OCI-LY1 (cell line): ENCODE measurements around the gene SHLD1.

Experiments
- H2AFZ ChIP-seq: fragments of 200-600 bp; sonication (generic), shearing (Covaris generic); 2 replicates; pipeline ENCODE4 v1.6.0; 2014; ENCODE audit warnings: antibody characterized with exemption, mild to moderate bottlenecking, low read length
- H3F3A ChIP-seq: fragments of 200-600 bp; sonication (generic), shearing (Covaris generic); 2 replicates; pipeline ENCODE4 v1.6.0; 2014; ENCODE audit warnings: mild to moderate bottlenecking, antibody characterized with exemption, low read length, moderate library complexity; ENCODE audit not compliant: insufficient read depth
- H3K27ac ChIP-seq: fragments of 200-600 bp; sonication (generic); 2 replicates; pipeline ENCODE4 v1.5.1; 2014; ENCODE audit warnings: low read length, mixed run types, mild to moderate bottlenecking, low read depth; ENCODE audit not compliant: poor library complexity, severe bottlenecking
- H3K27me3 ChIP-seq: fragments of 200-600 bp; sonication (generic); 2 replicates; pipeline ENCODE4 v1.6.0; 2014; ENCODE audit warnings: antibody characterized with exemption, mild to moderate bottlenecking, low read length, moderate library complexity; ENCODE audit not compliant: insufficient read depth
- H3K36me3 ChIP-seq: fragments of 200-600 bp; sonication (generic); 2 replicates; pipeline ENCODE4 v1.6.1; 2014; ENCODE audit warnings: mild to moderate bottlenecking, antibody characterized with exemption, low read length, moderate library complexity, mixed read lengths; ENCODE audit not compliant: insufficient read depth
- H3K4me1 ChIP-seq: fragments of 200-600 bp; sonication (generic); 2 replicates; pipeline ENCODE4 v1.5.1; 2014; ENCODE audit warnings: mild to moderate bottlenecking, low read length, moderate library complexity; ENCODE audit not compliant: insufficient read depth, severe bottlenecking
- H3K4me2 ChIP-seq: fragments of 200-600 bp; sonication (generic), shearing (Covaris generic); 2 replicates; pipeline ENCODE4 v1.6.1; 2014; ENCODE audit warnings: low read length
- H3K4me3 ChIP-seq: fragments of 200-600 bp; sonication (generic); 2 replicates; pipeline ENCODE4 v1.5.1; 2014; ENCODE audit warnings: low read length, low read depth, mild to moderate bottlenecking, mixed read lengths; ENCODE audit not compliant: poor library complexity, severe bottlenecking
- H3K79me2 ChIP-seq: fragments of 200-600 bp; shearing (Covaris generic); 2 replicates; pipeline ENCODE4 v1.6.1; 2016; ENCODE audit warnings: mixed run types, low read length, mixed read lengths; ENCODE audit not compliant: insufficient read depth
- H3K9ac ChIP-seq: fragments of 200-600 bp; sonication (generic), shearing (Covaris generic); 2 replicates; pipeline ENCODE4 v1.6.1; 2014; ENCODE audit warnings: mild to moderate bottlenecking, low read length, mixed read lengths
- H3K9me2 ChIP-seq: fragments of 200-600 bp; sonication (generic), shearing (Covaris generic); 2 replicates; pipeline ENCODE4 v1.6.1; 2014; ENCODE audit warnings: low read depth, mild to moderate bottlenecking, low read length, mixed read lengths
- H3K9me3 ChIP-seq: fragments of 200-600 bp; shearing (Covaris generic); 2 replicates; pipeline ENCODE4 v1.6.1; 2014; ENCODE audit warnings: low read length, mixed read lengths
- H4K20me1 ChIP-seq: fragments of 200-600 bp; sonication (generic), shearing (Covaris generic); 2 replicates; pipeline ENCODE4 v1.6.0; 2016; ENCODE audit warnings: mild to moderate bottlenecking, low read length; ENCODE audit not compliant: insufficient read depth
- EZH2 ChIP-seq: fragments of 200-600 bp; sonication (generic), shearing (Covaris generic); IDR thresholded peaks from 2 replicates; pipeline ENCODE4 v1.8.0; 2017; ENCODE audit warnings: borderline replicate concordance, mixed run types, mild to moderate bottlenecking, antibody characterized with exemption, low read length, moderate library complexity, mixed read lengths
- TF ChIP-seq, protein P1 (sequence below): fragments of 200-600 bp; sonication (generic), shearing (Covaris generic); IDR thresholded peaks from 2 replicates; pipeline ENCODE4 v1.5.1; 2017; ENCODE audit warnings: mild to moderate bottlenecking, antibody characterized with exemption, low read length, moderate library complexity, mixed read lengths

The SHLD1 gene

DNA sequence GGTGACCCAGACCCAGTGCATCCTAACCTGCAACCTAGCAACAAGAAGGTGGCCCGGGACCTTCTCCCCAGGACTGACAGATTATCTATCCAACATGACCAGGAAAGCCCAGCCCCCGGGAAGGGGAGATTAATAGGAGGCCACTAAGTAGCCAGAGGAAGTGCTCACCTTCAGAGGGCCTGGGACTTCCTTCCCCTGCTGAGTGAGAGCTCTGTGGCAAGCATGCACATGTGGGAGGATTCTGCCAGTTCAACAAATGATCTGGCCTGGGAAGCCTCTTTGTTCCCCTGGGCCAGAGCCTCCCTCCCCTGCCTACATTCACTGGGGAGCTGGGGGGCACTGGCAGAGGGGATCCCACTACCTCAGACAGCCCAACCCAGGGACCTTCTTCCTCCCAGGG is 39.6 kb downstream of the SHLD1 start:
- Histone ChIP-seq H3F3A (no peaks in the 10 kb centered on the region), H4K20me1 (no peaks in the 10 kb centered on the region), H3K4me3 (no peak overlapping the region), H3K27ac (no peak overlapping the region), H3K9ac (no peak overlapping the region), H3K4me2 (no peak overlapping the region), H3K79me2 (no peaks in the 10 kb centered on the region), H2AFZ (no peak overlapping the region), H3K9me3 (no peaks in the 10 kb centered on the region), H3K27me3 (no peaks in the 10 kb centered on the region), H3K36me3 (peaks cover 62% of the 10 kb centered on the region), H3K9me2 (no peaks in the 10 kb centered on the region), H3K4me1 (peaks cover 46% of the 10 kb centered on the region)
- no peak for TF ChIP-seq EZH2
- TF ChIP-seq, protein P1, sequence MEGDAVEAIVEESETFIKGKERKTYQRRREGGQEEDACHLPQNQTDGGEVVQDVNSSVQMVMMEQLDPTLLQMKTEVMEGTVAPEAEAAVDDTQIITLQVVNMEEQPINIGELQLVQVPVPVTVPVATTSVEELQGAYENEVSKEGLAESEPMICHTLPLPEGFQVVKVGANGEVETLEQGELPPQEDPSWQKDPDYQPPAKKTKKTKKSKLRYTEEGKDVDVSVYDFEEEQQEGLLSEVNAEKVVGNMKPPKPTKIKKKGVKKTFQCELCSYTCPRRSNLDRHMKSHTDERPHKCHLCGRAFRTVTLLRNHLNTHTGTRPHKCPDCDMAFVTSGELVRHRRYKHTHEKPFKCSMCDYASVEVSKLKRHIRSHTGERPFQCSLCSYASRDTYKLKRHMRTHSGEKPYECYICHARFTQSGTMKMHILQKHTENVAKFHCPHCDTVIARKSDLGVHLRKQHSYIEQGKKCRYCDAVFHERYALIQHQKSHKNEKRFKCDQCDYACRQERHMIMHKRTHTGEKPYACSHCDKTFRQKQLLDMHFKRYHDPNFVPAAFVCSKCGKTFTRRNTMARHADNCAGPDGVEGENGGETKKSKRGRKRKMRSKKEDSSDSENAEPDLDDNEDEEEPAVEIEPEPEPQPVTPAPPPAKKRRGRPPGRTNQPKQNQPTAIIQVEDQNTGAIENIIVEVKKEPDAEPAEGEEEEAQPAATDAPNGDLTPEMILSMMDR = no peak

DNA sequence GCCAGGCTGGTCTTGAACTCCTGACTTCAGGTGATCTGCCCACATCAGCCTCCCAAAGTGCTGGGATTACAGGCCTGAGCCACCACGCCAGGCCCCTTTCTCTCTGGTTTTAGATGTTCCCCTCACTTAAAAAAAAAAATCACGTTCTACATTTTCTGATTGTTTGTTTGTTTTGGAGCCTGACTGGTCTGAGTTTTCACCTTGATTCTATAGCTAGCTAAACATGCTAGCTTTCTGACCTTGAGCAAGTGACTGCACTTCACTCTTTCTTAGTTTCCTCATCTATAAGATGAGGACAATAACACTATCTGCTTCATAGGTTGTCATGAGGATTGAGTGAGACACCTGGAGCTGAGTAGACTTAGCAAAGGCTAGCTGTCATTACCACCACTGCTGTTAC is 43.7 kb downstream of the SHLD1 start:
- no peaks in the 10 kb centered on the region for H3K79me2 ChIP-seq
- no peaks in the 10 kb centered on the region for H3K9me3 ChIP-seq
- no peaks in the 10 kb centered on the region for H3F3A ChIP-seq
- H3K27ac ChIP-seq = peak overlapping the region; percentile 51
- H3K9me2 ChIP-seq = no peaks in the 10 kb centered on the region
- H2AFZ ChIP-seq = no peak overlapping the region
- H3K9ac ChIP-seq = no peak overlapping the region
- no peaks in the 10 kb centered on the region for H3K27me3 ChIP-seq
- H3K4me1 ChIP-seq = peaks cover 42% of the 10 kb centered on the region
- H3K36me3 ChIP-seq = peaks cover 57% of the 10 kb centered on the region
- H4K20me1 ChIP-seq = no peaks in the 10 kb centered on the region
- TF ChIP-seq, protein P1 = no peak
- TF ChIP-seq EZH2 = no peak
- no peak overlapping the region for H3K4me2 ChIP-seq
- no peak overlapping the region for H3K4me3 ChIP-seq

DNA sequence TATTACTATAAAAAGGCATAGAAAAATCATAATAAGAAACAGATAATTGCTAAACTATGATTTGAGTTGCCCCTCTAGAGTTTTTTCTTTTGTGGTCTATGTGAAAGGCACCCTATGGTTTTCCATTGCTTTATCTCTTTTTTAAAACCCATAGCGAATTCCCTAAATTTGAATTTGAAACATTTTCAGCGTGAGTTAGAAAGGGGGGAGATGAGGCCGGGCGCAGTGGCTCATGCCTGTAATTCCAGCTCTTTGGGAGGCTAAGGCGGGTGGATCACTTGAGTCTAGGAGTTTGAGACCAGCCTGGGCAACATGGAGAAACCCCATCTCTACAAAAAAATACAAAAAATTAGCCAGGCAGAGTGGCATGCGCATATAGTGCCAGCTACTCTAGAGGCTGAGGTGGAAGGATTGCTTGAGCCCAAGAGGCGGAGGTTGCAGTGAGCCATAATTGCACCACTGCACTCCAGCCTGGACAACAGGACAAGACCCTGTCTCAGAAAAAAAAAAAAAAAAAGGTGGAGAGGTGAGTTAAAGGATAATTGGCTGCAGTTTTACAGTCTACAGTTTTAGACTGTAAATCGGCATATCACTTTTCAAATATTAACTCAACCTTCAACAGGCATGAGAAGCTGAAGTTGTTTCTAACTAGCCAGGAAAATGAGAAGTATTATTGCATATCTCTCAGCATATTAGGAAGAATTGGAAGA is 46.3 kb downstream of the SHLD1 start:
- peak overlapping the region; percentile 94 for H3K27ac ChIP-seq
- H3F3A ChIP-seq = no peaks in the 10 kb centered on the region
- no peaks in the 10 kb centered on the region for H4K20me1 ChIP-seq
- no peaks in the 10 kb centered on the region for H3K9me2 ChIP-seq
- H3K79me2 ChIP-seq = no peaks in the 10 kb centered on the region
- H3K27me3 ChIP-seq = no peaks in the 10 kb centered on the region
- peaks cover 42% of the 10 kb centered on the region for H3K4me1 ChIP-seq
- no peak overlapping the region for H3K4me2 ChIP-seq
- no peak overlapping the region for H3K4me3 ChIP-seq
- no peaks in the 10 kb centered on the region for H3K9me3 ChIP-seq
- TF ChIP-seq, protein P1 = no peak
- no peak for TF ChIP-seq EZH2
- H3K36me3 ChIP-seq = peaks cover 41% of the 10 kb centered on the region
- H2AFZ ChIP-seq = no peak overlapping the region
- no peak overlapping the region; the same call in 1 of the 2 replicates for H3K9ac ChIP-seq
